DMS153 treated with DMSO at 0.1 percent for 48 hours (cell line): ENCODE results near the gene MTARC2.

Source experiments
- DNase-seq: peaks from one replicate; lab custom pipeline; 2025; ENCODE audit not compliant: unreplicated experiment; lab: John Stamatoyannopoulos, UW

Gene MTARC2

GRCh38 chr1:220824031-220824989 is 76.2 kb downstream of the MTARC2 start:
- DNase-seq: no peak

GRCh38 chr1:220825819-220826551 is 77.9 kb downstream of the MTARC2 start:
- DNase-seq: no peak

GRCh38 chr1:220826729-220827128 is 78.6 kb downstream of the MTARC2 start:
- no peak for DNase-seq

- DNase-seq: no peak
These were observed 79.5 kb downstream of the MTARC2 start for GRCh38 chr1:220827445-220828178.

GRCh38 chr1:220828179-220828490 is 80.0 kb downstream of the MTARC2 start:
- DNase-seq: no peak

GRCh38 chr1:220828950-220829586 is 80.9 kb downstream of the MTARC2 start:
- no peak for DNase-seq

- no peak for DNase-seq
These were observed 85.3 kb downstream of the MTARC2 start for GRCh38 chr1:220833436-220833835.
